Ovary (tissue), 9 donors: Measurements from ENCODE around the gene SLC12A6. TPM values are rescaled to one million over a fixed set of nuclear protein-coding genes. Genes with fewer than 3 reads are reported as not detected.

Experiments used
- DNase-seq, 5 donors: peaks; one replicate each; pipeline ENCODE4 v3.0.0-alpha.2; 2019 to 2020
- H3K27ac ChIP-seq, 2 donors: fragments of 200-600 bp; one replicate each; pipeline versions ENCODE4 v1.5.1 to v1.8.0; 2019 to 2022
- H3K27me3 ChIP-seq: fragments of 200-600 bp; one replicate; pipeline ENCODE4 v1.8.0; 2022
- H3K36me3 ChIP-seq: fragments of 200-600 bp; sonication (generic); one replicate; pipeline ENCODE4 v1.5.1; 2019
- H3K4me1 ChIP-seq: one replicate; pipeline ENCODE4 v1.8.1; 2013; ENCODE audit warnings: mild to moderate bottlenecking, moderate library complexity; ENCODE audit not compliant: insufficient read depth
- H3K4me3 ChIP-seq: fragments of 200-600 bp; sonication (generic); one replicate; pipeline ENCODE4 v1.5.1; 2017
- H3K9me3 ChIP-seq, 2 donors: fragments of 200-600 bp in 1 of 2; sonication (generic) in 1 of 2; one replicate each; pipeline versions ENCODE4 v1.5.1 to v1.8.1; 2013 to 2019; ENCODE audit warnings: mild to moderate bottlenecking in 1 of 2, moderate library complexity in 1 of 2
- EP300 ChIP-seq: sonication (generic); formaldehyde crosslinking; IDR thresholded peaks from one replicate; pipeline ENCODE4 v1.6.1; 2017; ENCODE audit warnings: antibody characterized with exemption
- POLR2A ChIP-seq: fragments of 450-650 bp; IDR thresholded peaks from one replicate; pipeline ENCODE4 v1.6.1; 2017; ENCODE audit warnings: antibody characterized with exemption, mild to moderate bottlenecking, moderate library complexity
- WGBS, 3 donors: extraction: QIAGEN DNeasy Blood & Tissue Kit in 1 of 3; methylation state at CpG; one replicate each; pipeline versions ENCODE4 v1.1.5 to v1.1.7; 2013 to 2017; 5-methylcytosine and 5-hydroxymethylcytosine counted together
- intact Hi-C, 4 donors: fragments of 100-400 bp; cut with DNase I; formaldehyde crosslinking; loops; one replicate each; pipeline versions ENCODE4 v1.11.0 to v1.15.1; 2022 to 2023
- polyA plus RNA-seq, 2 donors: library from polyadenylated mRNA; stranded (reverse); fragments of 200-250 nt in 1 of 2; fragments of 350-450 nt in 1 of 2; fragmentation: Illumina TruSeq in 1 of 2; extraction: RNeasy Lipid Tissue Mini Kit (QIAGEN cat#74804) in 1 of 2; gene quantifications; one replicate each; pipeline ENCODE4 v1.2.3, GENCODE V29; 2013 to 2014
- total RNA-seq, 7 donors: library from RNA; depleted of rRNA in 2 of 7; stranded (reverse); fragments of >200 nt in 2 of 7; fragmentation: NEBNext Ultra II Directional in 3 of 7; extraction: Animal tissue kit (Norgen Biotek cat#: 25700) in 3 of 7; gene quantifications; one replicate each; pipeline versions ENCODE4 v1.1.0 to v1.2.4, GENCODE V29; 2016 to 2023
- TF ChIP-seq, protein P1 (sequence below), 3 donors: fragments of 450-650 bp in 2 of 3; fragments of 200-600 bp in 1 of 3; IDR thresholded peaks; one replicate each; pipeline versions ENCODE4 v1.5.1 to v1.8.0; 2016 to 2022; ENCODE audit warnings: antibody characterized with exemption in 3 of 3, mild to moderate bottlenecking in 1 of 3
- donor health status: DM: no; HTN: no; CAD: no; lungs with moderate emphysema.
- donor health status: DM: no; HTN: no; CAD: no.
- donor health status: Bipolar disorder and iron deficiency.
- donor health status: DM: yes; HTN: yes; CAD: no.
- donor health status: DM: no; HTN: no; CAD: no.
- donor health status: DM: yes; HTN: yes; CAD: no.

SLC12A6 gene
- total and polyA plus RNA-seq, 9 donors: 6.9 to 19.7 (median 11.4) TPM

GRCh38 chr15:34216527-34217270 lies 120.9 kb downstream of the SLC12A6 start:
- Histone ChIP-seq H3K4me3 (no peak overlapping the region), H3K36me3 (no peaks in the 10 kb centered on the region), H3K27me3 (no peaks in the 10 kb centered on the region), H3K27ac (no peak overlapping the region), H3K4me1 (no peaks in the 10 kb centered on the region), H3K9me3 (no peaks in the 10 kb centered on the region)
- DNase-seq: no peak
- intact Hi-C loops: loop anchor here in 1 of 4 donors (10.0 kb wide), 1 partner anchor 152 kb away; no protein-coding TSS in a partner anchor
- TF ChIP-seq POLR2A (no peak), EP300 (no peak)
- TF ChIP-seq, protein P1, sequence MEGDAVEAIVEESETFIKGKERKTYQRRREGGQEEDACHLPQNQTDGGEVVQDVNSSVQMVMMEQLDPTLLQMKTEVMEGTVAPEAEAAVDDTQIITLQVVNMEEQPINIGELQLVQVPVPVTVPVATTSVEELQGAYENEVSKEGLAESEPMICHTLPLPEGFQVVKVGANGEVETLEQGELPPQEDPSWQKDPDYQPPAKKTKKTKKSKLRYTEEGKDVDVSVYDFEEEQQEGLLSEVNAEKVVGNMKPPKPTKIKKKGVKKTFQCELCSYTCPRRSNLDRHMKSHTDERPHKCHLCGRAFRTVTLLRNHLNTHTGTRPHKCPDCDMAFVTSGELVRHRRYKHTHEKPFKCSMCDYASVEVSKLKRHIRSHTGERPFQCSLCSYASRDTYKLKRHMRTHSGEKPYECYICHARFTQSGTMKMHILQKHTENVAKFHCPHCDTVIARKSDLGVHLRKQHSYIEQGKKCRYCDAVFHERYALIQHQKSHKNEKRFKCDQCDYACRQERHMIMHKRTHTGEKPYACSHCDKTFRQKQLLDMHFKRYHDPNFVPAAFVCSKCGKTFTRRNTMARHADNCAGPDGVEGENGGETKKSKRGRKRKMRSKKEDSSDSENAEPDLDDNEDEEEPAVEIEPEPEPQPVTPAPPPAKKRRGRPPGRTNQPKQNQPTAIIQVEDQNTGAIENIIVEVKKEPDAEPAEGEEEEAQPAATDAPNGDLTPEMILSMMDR (IDR thresholded peaks at IDR 0.05): no peak

DNA sequence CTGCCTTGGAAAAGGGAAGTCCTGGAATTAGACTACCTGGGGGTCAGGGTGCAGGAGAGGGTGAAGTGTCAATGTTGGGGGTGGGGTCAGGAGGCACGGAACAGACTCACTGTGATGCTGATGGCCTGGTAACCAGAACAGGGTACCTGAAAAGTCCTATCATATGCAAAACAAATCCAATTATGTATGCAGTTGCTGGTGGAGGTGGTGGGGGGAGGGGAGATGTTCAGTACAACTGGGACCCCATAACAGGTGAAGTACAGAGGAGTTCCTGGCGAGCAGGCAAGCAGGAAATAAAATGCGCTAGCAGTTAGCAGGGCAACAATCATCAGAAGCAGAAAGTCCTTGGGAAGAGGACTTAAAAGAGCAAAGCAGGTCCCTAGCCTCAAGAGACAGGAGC lies 123.4 kb downstream of the SLC12A6 start:
- 37 to 49% (median 41%) methylated on average over 3 of the region's 3 CpGs for WGBS, 3 donors
- TF ChIP-seq POLR2A (no peak), EP300 (no peak)
- TF ChIP-seq, protein P1 (IDR thresholded peaks at IDR 0.05): no peak
- H3K4me1 ChIP-seq: no peaks in the 10 kb centered on the region
- DNase-seq: no peak
- intact Hi-C loops: loop anchor here in 2 of 4 donors (5.0 to 10.0 kb wide), 2 partner anchors 149 to 152 kb away; no protein-coding TSS in a partner anchor
- no peaks in the 10 kb centered on the region for H3K9me3 ChIP-seq
- no peak overlapping the region for H3K4me3 ChIP-seq
- H3K27me3 ChIP-seq: no peaks in the 10 kb centered on the region
- no peak overlapping the region for H3K27ac ChIP-seq
- H3K36me3 ChIP-seq: no peaks in the 10 kb centered on the region

DNA sequence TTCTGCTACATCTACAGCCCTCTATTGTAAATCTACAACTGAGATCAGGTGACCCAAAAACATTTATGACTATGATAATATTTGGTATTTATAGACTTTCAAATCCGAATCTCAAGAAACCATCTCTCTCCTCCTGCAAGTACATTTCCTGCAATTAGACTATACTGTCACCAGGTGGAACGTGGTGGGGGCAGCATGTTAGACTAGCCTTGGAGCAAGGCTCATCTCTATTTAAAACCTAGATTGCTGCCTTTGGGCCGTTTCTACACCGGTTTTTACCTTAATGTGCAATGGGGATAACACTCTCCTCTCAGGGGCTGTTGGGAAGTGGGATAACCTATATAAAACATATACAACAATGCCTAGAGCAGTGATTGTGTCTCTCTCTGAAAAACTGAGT lies 123.9 kb downstream of the SLC12A6 start:
- TF ChIP-seq EP300: no peak
- TF ChIP-seq, protein P1 (IDR thresholded peaks at IDR 0.05): no peak
- TF ChIP-seq POLR2A: no peak
- no peaks in the 10 kb centered on the region for H3K9me3 ChIP-seq
- no peaks in the 10 kb centered on the region for H3K27me3 ChIP-seq
- no peak for DNase-seq
- H3K4me1 ChIP-seq: peaks cover 1% of the 10 kb centered on the region
- no peak overlapping the region for H3K4me3 ChIP-seq
- H3K27ac ChIP-seq: no peak overlapping the region
- no peaks in the 10 kb centered on the region for H3K36me3 ChIP-seq
- intact Hi-C loops: loop anchor here in 2 of 4 donors (5.0 to 10.0 kb wide), 2 partner anchors 149 to 151 kb away; no protein-coding TSS in a partner anchor
- 27 to 32% (median 31%) methylated on average over 4 of the region's 4 CpGs for WGBS, 3 donors

GRCh38 chr15:34209421-34210282 lies 127.9 kb downstream of the SLC12A6 start, which contains the start of gene KATNBL1:
KATNBL1 (minus strand) TSS chr15:34210096; CDS start chr15:34163676, 46,420 bp downstream.
- WGBS, 3 donors: 0 to 1% (median 1%) methylated on average over 72 to 81 of the region's 81 CpGs
- intact Hi-C loops: loop anchor here in 3 of 4 donors (5.0 to 10.0 kb wide), 2 partner anchors 145 to 147 kb away; no protein-coding TSS in a partner anchor
- Histone ChIP-seq H3K36me3 (no peaks in the 10 kb centered on the region), H3K4me1 (peaks cover 4% of the 10 kb centered on the region), H3K27ac (peak within 1 kb of the TSS; percentile 44 to 79), H3K27me3 (no peaks in the 10 kb centered on the region), H3K9me3 (no peaks in the 10 kb centered on the region), H3K4me3 (peak within 1 kb of the TSS; percentile 55)
- DNase-seq: peak; percentile 95 to 98 (median 98)
- TF ChIP-seq EP300 (no peak), POLR2A (peak; percentile 44)
- TF ChIP-seq, protein P1 (IDR thresholded peaks at IDR 0.05): peak; percentile 87 to 97 (median 93)
